ENCODE measurements around the gene ACACA.

GRCh38 chr17:37133136-37133535 lies 273.5 kb downstream of the ACACA start:
- TF ChIP-seq CTCF (conservative IDR thresholded peaks at IDR 0.05 in 1 of 2, IDR thresholded peaks at IDR 0.05 in 1 of 2; ENCODE audit: extremely low read depth in 1 of 2, insufficient read depth in 1 of 2, low read depth in 1 of 2, low read length in 2 of 2) (no peak), EZH2 (IDR thresholded peaks at IDR 0.05; ENCODE audit: borderline replicate concordance, low read length) (no peak)
